GM21447 (cell line): ENCODE measurements around the gene NOL4.

ENCODE experiments used
- ATAC-seq: cut with Tn5 transposase; IDR thresholded peaks from one replicate; pipeline ENCODE4 v1.9.1; 2021; ENCODE audit not compliant: unreplicated experiment

NOL4 gene

GRCh38 chr18:34196256-34196655 lies 28.5 kb downstream of the NOL4 start:
- no peak for ATAC-seq

GRCh38 chr18:34194239-34194638 lies 30.5 kb downstream of the NOL4 start:
- no peak for ATAC-seq

- ATAC-seq = no peak
Measured at GRCh38 chr18:34189656-34190435, 34.9 kb downstream of the NOL4 start.
